DMS153 treated with DMSO at 0.1 percent for 48 hours (cell line): Measurements from ENCODE around the gene MAU2.

Experiments used
- DNase-seq: peaks from one replicate; lab custom pipeline; 2025; ENCODE audit not compliant: unreplicated experiment; lab: John Stamatoyannopoulos, UW

The MAU2 gene

GRCh38 chr19:19320361-19321140 is at the start of gene MAU2, which contains the start of gene SUGP1:
MAU2 (plus strand) TSS chr19:19320829; CDS start chr19:19320860, 31 bp downstream.
SUGP1 (minus strand) TSS chr19:19320509; CDS start chr19:19320496, 13 bp downstream.
- peak; percentile 85 for DNase-seq

GRCh38 chr19:19271828-19272599 is 48.6 kb upstream of the MAU2 start:
- no peak for DNase-seq

- DNase-seq: no peak
Observed at GRCh38 chr19:19274146-19274545, 46.5 kb upstream of the MAU2 start.

GRCh38 chr19:19274716-19275565 is 45.7 kb upstream of the MAU2 start:
- DNase-seq: no peak

GRCh38 chr19:19276386-19276785 is 44.2 kb upstream of the MAU2 start:
- DNase-seq: no peak

GRCh38 chr19:19276851-19277250 is 43.8 kb upstream of the MAU2 start:
- DNase-seq: no peak

- no peak for DNase-seq
Observed at GRCh38 chr19:19278315-19278714, 42.3 kb upstream of the MAU2 start.

GRCh38 chr19:19279062-19279612 is 41.5 kb upstream of the MAU2 start:
- DNase-seq: no peak

GRCh38 chr19:19279853-19280252 is 40.8 kb upstream of the MAU2 start:
- DNase-seq: no peak

- no peak for DNase-seq
Observed at GRCh38 chr19:19280561-19280960, 40.1 kb upstream of the MAU2 start.

GRCh38 chr19:19285686-19286085 is 34.9 kb upstream of the MAU2 start:
- DNase-seq: no peak

- DNase-seq: no peak
Observed at GRCh38 chr19:19292607-19293006, 28.0 kb upstream of the MAU2 start.

GRCh38 chr19:19294914-19295313 is 25.7 kb upstream of the MAU2 start:
- DNase-seq: no peak

GRCh38 chr19:19296953-19297689 is 23.5 kb upstream of the MAU2 start:
- no peak for DNase-seq

- DNase-seq: no peak
Observed at GRCh38 chr19:19297759-19298158, 22.9 kb upstream of the MAU2 start.

- no peak for DNase-seq
Observed at GRCh38 chr19:19300613-19301012, 20.0 kb upstream of the MAU2 start.

- DNase-seq: no peak
Observed at GRCh38 chr19:19303411-19303810, 17.2 kb upstream of the MAU2 start.

- no peak for DNase-seq
Observed at GRCh38 chr19:19304186-19304965, 16.3 kb upstream of the MAU2 start.

GRCh38 chr19:19305066-19305465 is 15.6 kb upstream of the MAU2 start:
- DNase-seq: no peak

GRCh38 chr19:19305696-19306095 is 14.9 kb upstream of the MAU2 start:
- DNase-seq: no peak
